HG03095 (cell line): Measurements from ENCODE around the gene RPL36.
A peak's percentile ranks its signal among the peaks of the same experiment; 100 is the strongest.

Experiments used
- ATAC-seq: cut with Tn5 transposase; IDR thresholded peaks from one replicate; pipeline ENCODE4 v1.9.1; 2021; ENCODE audit warnings: moderate library complexity; ENCODE audit not compliant: unreplicated experiment

Gene RPL36

DNA sequence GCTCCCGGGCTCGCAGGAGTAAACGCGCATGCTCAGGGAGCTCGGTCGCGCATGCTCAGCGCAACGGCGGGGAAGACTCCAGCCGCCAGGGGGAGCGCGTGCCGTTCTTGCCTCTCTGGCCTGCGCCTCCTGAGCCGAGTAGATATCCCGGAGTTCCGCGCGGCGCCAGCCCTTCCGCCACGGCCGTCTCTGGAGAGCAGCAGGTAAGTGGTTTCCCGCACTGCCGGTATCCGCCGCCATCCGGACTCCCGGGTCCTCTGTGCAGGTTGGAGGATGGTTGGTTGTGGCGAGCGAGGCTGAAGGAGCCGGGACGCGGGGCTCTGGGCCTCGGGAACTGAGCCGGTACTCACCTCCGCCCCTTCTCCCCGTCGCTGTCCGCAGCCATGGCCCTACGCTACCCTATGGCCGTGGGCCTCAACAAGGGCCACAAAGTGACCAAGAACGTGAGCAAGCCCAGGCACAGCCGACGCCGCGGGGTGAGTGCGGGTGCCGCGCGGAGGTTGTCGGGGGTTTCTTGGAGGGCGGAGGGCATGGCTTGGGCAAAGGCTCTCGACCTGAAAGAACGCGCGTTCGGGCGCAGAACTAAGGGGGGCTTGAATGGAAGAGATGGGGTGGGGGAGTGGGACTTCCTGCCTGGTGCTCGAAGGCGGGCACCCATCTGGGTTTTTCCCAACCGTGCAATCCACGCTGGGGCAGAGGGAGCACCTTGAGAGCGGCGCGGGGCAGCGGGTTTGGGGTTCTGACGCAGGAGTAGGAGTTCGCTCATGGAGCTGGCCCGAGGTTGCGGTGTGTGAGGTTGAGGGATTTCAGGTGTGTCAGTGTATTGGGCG, at the start of gene RPL36:
Gene RPL36 (plus strand): TSS at position 171 of the 830 bp plus-strand sequence. CDS start 213 bp downstream, at position 384.
- peak; percentile 36 for ATAC-seq

- no peak for ATAC-seq
These were observed 48.9 kb upstream of the RPL36 start for GRCh38 chr19:5641171-5641570.

GRCh38 chr19:5642204-5642603, 47.9 kb upstream of the RPL36 start:
- no peak for ATAC-seq

DNA sequence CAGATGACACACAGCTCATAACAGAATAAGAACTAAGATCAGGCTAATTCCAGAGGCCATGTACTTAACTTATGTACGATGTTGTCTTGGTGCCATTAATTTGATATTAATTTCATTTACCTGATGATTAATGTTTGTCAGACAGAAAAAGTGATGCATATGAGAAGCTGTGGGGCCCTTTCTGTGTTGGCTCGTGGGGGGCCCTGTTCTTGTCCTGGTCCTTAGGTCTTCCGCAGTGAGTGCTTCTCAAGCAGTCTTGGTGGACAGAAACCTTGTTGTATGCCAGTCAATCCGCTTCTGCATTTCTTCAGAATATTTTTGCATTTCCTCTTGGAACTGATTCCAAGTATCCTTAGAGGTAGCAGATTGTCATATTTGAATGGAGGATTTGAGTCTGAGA, 47.0 kb upstream of the RPL36 start:
- no peak for ATAC-seq

DNA sequence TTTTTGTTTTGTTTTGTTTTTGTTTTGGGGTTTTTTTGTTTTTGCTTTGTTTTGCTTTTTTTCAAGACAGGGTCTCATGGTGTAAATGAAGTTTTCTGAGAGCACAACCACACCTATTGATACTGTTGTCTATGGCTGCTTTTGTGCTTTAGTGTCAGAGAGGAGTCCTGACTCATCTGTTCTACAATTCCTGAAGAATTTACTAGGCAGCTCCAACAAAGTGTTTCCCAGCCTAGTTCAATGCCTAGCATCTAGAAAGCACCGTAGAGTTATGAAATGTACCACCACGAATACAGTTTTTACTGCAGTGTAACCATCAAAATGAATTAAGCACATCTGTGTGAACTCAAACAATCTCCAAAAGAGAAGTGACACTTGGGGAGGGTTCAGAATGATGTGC, 46.1 kb upstream of the RPL36 start:
- ATAC-seq, result no peak

DNA sequence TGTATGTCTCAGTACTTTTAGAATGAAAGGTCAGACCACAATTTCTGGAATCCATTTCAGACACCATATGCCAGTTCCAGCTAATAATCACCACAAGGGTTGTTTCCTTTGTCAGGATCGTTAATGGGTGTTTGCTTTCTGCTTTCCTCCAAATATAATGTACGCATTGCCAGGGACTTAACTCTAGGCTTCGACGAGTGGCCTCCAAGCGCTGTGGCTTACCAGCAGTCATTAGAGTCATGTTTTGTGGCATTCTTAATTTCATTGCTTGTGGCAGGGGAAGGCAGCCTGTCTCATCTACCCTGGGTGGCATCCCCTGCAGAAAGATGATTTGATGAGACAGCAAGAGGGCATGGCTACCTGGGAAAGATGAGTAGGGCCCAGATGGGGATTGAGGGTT, 44.7 kb upstream of the RPL36 start:
- ATAC-seq, result no peak

GRCh38 chr19:5646703-5647102, 43.4 kb upstream of the RPL36 start:
- ATAC-seq, result no peak

DNA sequence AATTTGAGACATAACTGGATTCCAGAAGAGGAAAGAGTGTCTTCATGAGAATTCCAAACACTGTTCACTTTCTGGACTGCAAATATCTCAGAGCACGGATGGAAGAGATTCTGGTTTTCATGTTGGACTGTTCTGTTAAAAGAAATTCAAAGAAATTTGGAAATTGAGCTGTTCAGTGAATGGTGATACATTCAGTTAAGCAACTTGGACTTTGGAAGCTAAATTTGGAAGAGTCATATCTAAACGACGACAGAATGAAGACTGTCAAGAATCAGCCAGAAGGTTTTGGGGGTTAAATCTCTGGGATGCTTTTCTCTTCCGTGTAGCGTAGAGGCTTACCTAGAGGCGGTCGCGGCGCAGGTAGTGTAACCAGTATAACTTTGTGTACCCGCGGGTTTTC, 41.6 kb upstream of the RPL36 start:
- no peak for ATAC-seq

- ATAC-seq, result no peak
These were observed 38.7 kb upstream of the RPL36 start for GRCh38 chr19:5651361-5651760.

DNA sequence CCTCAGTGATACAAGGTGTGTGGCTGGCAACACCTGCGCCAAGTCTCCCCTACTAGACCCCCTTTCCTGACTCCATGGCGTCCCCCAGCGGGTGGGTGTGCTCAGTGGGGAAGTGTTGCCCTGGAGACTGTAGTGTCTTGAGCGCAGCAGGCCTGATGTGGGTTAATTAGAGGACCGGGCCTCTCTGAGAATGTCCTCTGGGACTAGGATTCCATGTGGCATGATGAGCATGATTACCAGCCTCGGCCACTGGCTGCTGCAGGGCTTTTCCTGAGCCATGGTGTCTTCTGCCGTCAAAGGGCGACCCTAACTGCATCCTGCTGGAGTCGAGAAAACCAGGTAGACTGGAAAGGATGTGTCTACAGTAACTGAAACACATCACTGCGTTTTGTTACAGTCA, 37.8 kb upstream of the RPL36 start:
- no peak for ATAC-seq

- ATAC-seq, result no peak
These were observed 35.2 kb upstream of the RPL36 start for GRCh38 chr19:5654931-5655330.

DNA sequence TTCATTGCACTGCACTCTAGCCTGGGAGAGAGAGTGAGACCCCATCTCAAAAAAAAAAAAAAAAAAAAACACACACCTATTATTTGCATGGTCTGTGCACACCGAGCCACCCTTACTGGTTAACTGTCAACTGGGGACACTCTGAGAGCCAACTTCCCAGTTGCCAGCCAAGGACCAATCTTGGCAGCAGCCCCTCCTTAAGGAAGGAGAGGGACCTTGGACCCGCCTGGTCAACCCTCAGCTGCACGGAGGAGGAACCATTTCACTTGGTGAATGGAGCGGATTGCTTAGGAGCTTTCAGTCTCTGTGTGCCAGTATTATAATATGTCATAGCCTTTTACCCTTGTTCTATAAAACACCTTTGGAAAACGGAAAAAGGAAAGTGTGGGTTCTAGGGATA, 34.7 kb upstream of the RPL36 start:
- ATAC-seq, result no peak

GRCh38 chr19:5661483-5661882, 28.6 kb upstream of the RPL36 start:
- ATAC-seq, result no peak

DNA sequence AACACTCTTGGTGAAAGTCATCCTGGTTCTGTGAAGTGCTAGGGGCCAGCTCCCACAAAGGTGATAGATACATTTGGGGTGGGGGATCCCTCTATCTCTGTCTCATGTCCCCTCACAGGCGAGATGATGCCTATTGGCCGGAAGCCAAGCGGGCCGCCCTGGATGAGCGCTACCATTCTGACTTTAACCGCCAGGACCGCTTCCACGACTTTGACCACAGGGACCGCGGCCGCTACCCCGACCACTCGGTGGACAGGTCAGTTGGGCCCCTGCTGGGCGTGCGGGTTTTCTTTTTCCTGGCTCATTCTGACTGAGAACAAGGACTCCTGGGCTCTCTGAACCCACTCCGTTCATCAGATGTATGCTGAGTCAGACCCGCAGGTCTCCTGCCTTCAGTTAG, 26.2 kb upstream of the RPL36 start:
- no peak for ATAC-seq

DNA sequence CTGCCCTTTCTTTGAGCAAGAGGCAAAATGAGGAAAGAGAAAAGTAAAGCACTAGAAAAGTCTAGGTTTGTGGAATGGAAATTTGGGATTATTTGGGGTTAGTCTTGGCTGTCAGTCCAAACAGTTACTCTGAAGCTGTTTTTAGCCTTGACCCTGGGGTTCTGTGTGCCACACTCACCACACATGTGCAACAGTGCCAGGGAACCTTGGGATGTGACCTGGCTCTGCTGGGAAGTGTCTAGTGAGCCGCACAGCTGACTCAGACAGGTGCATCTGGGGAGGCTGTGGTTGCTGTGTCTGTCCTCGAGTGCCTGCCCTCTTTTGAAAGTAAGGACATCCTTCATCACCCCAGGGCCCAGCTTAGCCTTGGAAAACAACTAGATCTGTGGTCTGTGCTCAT, 25.6 kb upstream of the RPL36 start:
- no peak for ATAC-seq

DNA sequence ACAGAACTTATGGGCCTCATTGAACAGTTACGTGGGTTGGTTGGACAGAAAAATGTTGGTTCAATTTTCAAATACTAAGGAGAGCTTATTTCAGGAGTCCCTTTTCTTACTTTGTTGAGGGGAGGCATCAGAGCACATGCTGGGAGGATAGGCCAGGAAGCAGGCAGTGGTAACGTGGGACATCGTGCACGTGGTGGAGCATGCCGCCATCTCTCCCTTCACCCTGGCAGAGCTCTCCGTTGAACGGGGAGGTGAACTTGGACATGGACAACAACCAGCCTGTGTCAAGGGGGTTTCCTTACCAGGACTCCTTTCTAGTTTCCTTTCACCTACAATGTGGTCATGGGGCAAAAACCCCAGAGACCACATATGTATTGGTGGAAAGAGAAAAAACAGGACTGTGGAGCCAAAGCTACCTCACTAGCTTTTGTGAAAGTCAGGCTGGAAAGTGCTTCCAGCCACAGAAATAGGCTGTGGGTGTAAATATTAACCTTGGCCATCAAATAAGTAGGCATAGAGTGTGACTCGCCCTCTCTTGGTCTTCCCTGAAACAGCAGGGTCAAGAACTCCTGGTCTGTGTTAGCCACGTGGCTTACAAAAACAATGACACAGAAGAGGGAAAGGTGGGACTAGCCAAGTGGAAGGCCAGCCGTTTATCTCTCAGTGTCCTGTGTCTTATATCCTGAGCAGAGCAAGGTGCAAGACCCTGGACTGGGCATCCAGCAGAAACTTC, 24.1 kb upstream of the RPL36 start:
- no peak for ATAC-seq

DNA sequence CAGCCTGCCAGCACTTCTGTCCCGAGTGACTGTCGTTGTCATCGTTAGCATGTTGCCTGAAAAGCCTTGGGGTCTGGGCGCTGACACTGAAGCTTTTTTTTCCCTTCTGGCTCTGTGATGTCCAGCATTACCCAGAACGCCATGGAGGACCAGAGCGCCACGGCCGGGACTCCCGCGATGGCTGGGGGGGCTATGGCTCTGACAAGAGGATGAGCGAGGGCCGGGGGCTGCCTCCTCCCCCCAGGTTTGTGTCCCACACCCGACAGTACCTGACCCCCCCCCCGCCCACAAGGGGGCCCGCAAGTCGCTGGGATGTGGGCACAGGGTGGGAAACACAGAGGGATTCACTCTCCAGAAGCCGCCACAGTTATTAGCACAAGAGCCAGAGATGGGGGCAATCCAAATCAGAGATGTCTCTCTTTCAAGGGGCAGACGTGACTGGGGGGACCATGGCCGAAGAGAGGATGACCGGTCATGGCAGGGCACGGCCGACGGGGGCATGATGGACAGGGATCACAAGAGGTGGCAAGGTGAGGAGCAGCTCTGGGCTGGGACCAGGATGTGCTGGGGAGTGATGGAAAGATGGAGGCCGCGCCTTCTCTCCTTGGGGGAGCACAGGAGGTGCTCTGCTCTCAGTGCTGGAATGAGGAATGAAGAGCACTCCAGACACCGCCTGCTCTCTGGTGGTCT, 23.0 kb upstream of the RPL36 start:
- no peak for ATAC-seq

DNA sequence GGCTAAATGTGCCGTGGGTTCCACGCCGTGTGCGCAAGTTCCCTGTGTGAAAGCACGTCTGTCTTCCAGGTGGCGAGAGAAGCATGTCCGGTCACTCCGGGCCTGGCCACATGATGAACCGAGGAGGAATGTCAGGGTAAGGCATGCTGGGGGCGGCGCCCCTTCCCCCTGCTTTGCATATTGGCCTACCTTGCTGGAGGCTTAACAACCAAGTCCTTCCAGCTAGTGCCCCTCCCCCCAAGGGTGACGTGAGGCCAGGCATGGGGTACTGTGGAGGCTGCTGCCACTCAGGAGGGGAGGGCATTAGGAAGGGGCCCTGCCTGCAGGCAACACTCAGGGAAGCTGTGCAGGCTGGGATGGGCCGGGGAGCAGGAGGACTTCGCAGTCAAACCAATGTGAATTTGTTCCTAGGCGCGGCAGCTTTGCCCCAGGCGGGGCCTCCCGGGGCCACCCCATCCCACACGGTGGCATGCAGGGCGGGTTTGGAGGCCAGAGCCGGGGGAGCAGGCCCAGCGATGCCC, 22.3 kb upstream of the RPL36 start:
- no peak for ATAC-seq

GRCh38 chr19:5669212-5669611, 20.9 kb upstream of the RPL36 start:
- ATAC-seq, result no peak

GRCh38 chr19:5671600-5671999, 18.5 kb upstream of the RPL36 start:
- ATAC-seq, result no peak

DNA sequence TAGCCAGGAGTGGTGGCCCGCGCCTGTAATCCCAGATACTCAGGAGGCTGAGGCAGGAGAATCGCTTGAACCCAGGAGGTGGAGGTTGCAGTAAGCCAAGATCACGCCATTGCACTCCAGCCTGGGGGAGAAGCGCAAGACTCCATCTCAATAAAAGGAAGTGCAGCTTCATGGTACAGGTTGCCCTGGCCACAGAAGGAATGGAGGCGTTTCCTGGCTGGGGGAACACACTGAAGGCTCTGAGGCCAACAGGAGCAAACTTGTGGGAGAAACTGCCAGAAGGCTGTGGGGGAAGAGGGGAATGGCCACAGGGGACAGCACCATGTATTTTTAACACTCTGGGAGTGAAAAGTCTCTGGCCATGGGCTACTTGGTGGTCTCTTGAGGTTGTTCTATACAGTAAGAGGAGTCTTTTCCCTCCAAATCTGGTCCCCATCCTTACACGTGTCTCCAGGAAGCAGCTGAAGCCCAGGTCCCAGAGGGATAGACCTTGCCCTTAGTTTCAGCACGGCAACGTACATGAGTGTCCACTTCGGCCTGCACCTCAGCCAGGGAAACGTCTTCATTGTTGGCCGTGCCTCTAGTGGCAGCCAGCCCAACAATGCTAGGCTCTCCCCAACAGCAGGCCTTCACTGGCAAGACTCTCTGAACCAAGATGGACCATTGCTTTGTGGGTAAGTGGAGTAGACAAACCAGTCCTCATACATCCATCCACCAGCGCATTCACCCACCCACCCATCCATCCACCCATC, 17.2 kb upstream of the RPL36 start:
- ATAC-seq, result no peak
